Dermis lymphatic vessel endothelial cell (primary cell): ENCODE results near the gene CCK. TPM values are rescaled to one million over a fixed set of nuclear protein-coding genes. Genes with fewer than 3 reads are reported as not detected.

Experiments
- total RNA-seq: library from RNA; depleted of rRNA; stranded (reverse); fragments of >200 nt; gene quantifications from 2 replicates; pipeline ENCODE4 v1.2.1, GENCODE V29; 2014

The CCK gene
- total RNA-seq: not detected in 2 replicates

DNA sequence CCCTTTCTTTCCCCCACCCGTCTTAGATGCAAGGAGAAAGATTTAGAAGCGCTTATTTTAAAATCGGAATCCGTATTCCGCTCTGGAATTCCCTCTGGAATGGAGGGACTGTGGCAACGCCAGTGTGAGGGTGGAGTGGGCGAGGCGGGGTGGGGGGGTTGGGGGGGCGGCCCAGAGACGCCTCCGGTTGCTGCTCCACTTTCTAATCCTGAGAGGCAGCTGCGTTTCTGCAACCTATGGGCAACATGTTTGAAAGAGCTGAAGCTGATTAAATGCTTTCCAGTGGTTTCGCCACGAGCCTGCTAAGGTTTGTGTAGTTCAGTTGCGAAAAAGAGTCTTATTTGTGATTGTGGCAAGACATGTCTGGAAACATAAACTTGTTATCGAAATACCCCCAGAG, at the start of gene CCK:
Gene CCK, minus strand, starts transcription at position 101 of the 400 bp plus-strand sequence. CDS start 2,555 bp downstream, outside the sequence.

Other genes with a start within 250 kb of the CCK start
- gene TRAK1, start 174.8 kb downstream of the CCK start, total RNA-seq: 31.6 and 32.3 TPM in 2 replicates
- not detected in 2 replicates for gene LYZL4, start 144.4 kb upstream of the CCK start, total RNA-seq
- gene VIPR1, start 236.5 kb upstream of the CCK start, total RNA-seq: 0.09 and 0.11 TPM in 2 replicates